Fibroblast of pulmonary artery (primary cell): ENCODE measurements around the gene APOBEC3C.

ENCODE experiments used
- DNase-seq: peaks from one replicate; pipeline ENCODE4 v3.0.0-alpha.2; 2010; ENCODE audit warnings: low read depth
- H3K4me3 ChIP-seq: replicated peaks from 2 replicates; pipeline ENCODE4 v1.5.1; 2011; ENCODE audit warnings: low read depth, mild to moderate bottlenecking, control low read depth, low read length, moderate library complexity
- TF ChIP-seq, protein P1 (sequence below): IDR thresholded peaks from 2 replicates; pipeline ENCODE4 v1.5.1; 2011; ENCODE audit warnings: mild to moderate bottlenecking, control low read depth, low read length, inconsistent platforms; ENCODE audit errors: missing control alignments

Gene APOBEC3C

DNA sequence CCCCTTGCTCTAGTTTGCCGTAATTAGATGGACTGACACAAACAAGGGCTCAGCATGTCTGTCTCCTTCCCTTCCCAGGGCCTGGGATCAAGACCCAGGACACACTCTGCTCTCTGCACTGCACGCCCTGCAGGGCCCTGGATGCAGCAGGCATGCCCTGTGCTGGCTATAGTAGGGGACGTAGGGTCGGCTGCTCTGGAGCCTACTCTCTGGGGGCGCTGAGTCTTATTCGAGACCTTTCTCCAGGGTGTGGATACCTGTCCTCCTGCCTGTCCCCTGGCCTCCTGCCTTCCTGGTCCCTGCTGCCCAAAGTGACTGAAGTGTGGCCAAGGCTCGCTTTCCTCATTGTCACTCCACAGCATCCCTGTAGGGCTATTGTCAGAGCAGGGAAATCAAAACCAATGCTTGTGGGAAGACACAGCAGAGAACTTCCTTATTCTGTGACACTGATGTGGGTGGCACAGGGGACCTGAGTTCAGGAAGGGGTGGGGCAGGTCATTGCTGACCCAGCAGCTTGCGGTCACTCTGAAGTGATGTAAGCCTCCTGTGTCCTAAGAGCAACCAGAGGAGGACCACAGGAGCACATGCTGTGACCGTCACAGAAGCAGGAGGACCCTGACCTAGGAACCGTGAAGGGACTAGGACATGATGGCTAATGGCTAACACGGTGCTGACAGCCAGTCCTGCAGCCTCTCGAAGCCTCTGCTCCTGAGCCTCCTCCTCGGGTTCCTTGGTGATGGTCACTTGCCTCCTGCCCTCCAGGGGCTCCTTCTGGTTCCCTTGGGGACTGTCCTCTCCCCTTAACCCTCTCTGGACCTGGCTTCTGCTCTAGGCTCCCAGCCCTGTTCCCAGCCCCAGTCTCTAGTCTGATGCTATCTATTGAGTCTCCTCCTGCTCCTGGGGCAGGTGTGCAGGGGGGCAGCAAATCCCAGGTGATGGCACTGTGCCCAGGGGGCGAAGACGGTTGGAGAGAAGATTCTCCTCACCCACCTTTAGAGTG is 46.3 kb upstream of the APOBEC3C start:
- TF ChIP-seq, protein P1, sequence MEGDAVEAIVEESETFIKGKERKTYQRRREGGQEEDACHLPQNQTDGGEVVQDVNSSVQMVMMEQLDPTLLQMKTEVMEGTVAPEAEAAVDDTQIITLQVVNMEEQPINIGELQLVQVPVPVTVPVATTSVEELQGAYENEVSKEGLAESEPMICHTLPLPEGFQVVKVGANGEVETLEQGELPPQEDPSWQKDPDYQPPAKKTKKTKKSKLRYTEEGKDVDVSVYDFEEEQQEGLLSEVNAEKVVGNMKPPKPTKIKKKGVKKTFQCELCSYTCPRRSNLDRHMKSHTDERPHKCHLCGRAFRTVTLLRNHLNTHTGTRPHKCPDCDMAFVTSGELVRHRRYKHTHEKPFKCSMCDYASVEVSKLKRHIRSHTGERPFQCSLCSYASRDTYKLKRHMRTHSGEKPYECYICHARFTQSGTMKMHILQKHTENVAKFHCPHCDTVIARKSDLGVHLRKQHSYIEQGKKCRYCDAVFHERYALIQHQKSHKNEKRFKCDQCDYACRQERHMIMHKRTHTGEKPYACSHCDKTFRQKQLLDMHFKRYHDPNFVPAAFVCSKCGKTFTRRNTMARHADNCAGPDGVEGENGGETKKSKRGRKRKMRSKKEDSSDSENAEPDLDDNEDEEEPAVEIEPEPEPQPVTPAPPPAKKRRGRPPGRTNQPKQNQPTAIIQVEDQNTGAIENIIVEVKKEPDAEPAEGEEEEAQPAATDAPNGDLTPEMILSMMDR = no peak
- DNase-seq = no peak
- no peak overlapping the region for H3K4me3 ChIP-seq

DNA sequence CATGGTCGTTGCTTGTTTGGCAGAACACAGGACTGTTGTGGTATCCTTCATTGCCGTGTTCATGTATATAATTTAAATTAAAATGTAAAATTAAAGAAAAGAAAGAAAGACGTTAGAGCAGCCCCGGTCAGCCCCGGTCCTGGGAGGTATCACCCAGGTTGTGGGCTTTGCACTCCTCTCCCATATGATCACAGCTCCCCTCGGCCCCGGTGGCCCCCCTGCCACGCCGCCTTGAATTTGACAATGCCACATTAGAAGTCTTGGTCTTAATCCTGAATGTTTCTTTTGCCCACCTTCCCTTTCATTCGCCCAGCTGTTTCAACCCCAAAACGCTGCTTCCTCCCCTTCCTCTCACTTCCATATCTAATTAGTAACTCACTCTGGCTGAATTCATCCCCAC is 45.3 kb upstream of the APOBEC3C start:
- TF ChIP-seq, protein P1 = no peak
- H3K4me3 ChIP-seq = no peak overlapping the region
- DNase-seq = no peak

DNA sequence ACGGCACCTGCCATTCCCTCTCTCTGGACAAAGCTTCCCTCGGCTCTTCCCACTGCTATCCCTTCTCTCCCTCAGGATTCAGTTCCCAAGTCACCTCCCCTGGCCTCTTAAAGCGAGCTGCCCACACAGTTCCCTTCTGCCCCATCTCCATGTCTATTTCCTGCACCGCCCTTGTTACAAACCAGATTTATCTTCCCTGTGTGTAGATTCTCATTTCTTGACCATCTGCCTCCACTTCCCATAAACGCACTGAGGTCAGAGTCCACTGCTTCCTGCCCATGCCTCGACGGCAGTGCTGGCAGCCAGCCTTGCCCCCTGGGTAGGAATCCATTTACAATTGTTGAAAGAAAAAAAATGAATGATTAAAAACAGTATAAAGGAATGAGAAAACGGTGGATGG is 43.5 kb upstream of the APOBEC3C start:
- TF ChIP-seq, protein P1 = no peak
- H3K4me3 ChIP-seq = no peak overlapping the region
- DNase-seq = no peak

DNA sequence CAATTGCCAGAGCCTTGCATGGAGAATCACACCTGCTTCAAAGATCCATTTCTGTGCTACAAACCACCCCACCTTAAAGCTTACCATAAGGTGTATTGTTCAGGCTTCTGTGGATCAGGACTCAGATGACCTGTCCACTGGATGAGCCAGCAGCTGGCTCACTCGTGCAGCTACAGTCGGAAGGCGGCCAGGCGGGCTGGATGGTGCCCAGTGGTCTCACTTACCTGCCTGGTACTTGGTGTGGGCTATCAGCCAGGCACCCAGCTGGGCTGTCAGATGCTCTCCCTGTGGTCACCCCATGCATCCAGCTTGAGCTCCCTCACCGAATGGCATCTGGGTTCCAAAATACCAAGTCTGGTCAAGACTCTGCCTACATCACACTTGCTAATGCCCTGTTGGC is 42.9 kb upstream of the APOBEC3C start:
- no peak for DNase-seq
- no peak overlapping the region for H3K4me3 ChIP-seq
- TF ChIP-seq, protein P1 = no peak

DNA sequence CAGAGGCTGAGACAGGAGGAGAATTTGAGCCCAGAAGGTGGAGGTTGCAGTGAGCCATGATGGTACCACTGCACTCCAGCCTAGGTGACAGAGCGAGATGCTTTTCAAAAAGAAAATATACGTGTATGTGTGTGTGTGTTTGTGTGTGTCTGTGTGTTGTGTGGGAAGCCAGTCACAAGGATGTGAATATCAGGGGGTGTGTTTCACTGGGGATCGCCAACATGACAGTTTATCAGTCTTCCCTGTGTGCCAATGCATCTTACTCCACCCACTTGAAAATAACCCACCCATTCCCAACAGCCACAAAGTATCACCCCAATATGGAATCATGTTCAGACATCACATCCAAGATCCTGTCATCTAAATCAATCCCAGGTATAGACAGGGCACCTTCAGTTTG is 42.3 kb upstream of the APOBEC3C start:
- TF ChIP-seq, protein P1 = no peak
- no peak for DNase-seq
- no peak overlapping the region for H3K4me3 ChIP-seq

DNA sequence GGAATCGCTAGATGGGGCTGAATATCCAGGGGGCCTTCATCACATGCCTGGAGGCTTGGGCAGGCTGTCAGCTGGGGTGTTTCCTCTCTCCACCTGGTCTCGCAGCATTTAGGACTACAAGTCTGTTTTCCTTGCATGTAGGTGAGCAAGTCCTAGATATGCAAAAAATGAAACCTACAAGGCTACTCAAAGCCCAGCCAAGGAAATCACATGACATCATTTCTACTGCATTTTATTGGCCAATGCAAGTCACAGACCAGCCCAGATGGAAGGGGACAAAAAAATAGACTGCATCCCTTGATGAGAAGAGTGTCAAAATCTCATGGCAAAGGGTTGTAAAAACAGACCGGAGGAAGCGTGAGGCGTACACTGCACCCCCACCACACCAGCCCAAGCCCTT is 41.5 kb upstream of the APOBEC3C start:
- H3K4me3 ChIP-seq = no peak overlapping the region
- TF ChIP-seq, protein P1 = no peak
- no peak for DNase-seq
